A549 (cell line): ENCODE measurements around the gene TBC1D10B. TPM values are rescaled to one million over a fixed set of nuclear protein-coding genes. Genes with fewer than 3 reads are reported as not detected.

Experiments used
- ATAC-seq, 2 experiments: fragments of 200-7000 bp in 1 of 2; fragments of >200 bp in 1 of 2; cut with Nextera tagmentation in 1 of 2; cut with Tn5 transposase in 1 of 2; 3 replicates each; pipeline versions ENCODE4 v1.8.0 to v1.9.1; 2018 to 2020; ENCODE audit warnings: mild to moderate bottlenecking in 1 of 2, moderate library complexity in 1 of 2
- CTCF ChIA-PET: fragments of 300-600 bp; sonication (Branson Sonifier 250); formaldehyde crosslinking; extraction: SDS; loops from one replicate; lab custom pipeline; 2021; ENCODE audit warnings: antibody characterized with exemption, inconsistent platforms; lab: Yijun Ruan, JAX
- POLR2A ChIA-PET: fragments of 350-600 bp; formaldehyde crosslinking; extraction: SDS; loops from one replicate; lab custom pipeline; 2021; ENCODE audit warnings: antibody characterized with exemption, inconsistent platforms; lab: Yijun Ruan, JAX
- DNase-seq, 2 experiments: peaks; one replicate each; pipeline versions ENCODE4 v3.0.0 to v3.0.0-alpha.2; 2011 to 2016; ENCODE audit warnings: low read depth in 1 of 2, low spot score in 1 of 2
- FAIRE-seq: peaks from 2 replicates; lab custom pipeline; 2011; peaks lifted over from hg19 to GRCh38; lab: Jason Lieb, UNC
- H3K27ac ChIP-seq, 2 experiments: fragments of >200 bp; sonication (Bioruptor Twin); formaldehyde crosslinking; 3 replicates each; pipeline ENCODE4 v1.5.1; 2016 to 2017
- H3K4me1 ChIP-seq: fragments of >200 bp; sonication (Bioruptor Twin); formaldehyde crosslinking; 3 replicates; pipeline ENCODE4 v1.6.1; 2016
- H3K4me2 ChIP-seq: fragments of >200 bp; sonication (Bioruptor Twin); formaldehyde crosslinking; 3 replicates; pipeline ENCODE4 v1.6.1; 2016
- H3K4me3 ChIP-seq: fragments of >200 bp; sonication (Bioruptor Twin); formaldehyde crosslinking; 3 replicates; pipeline ENCODE4 v1.5.1; 2016
- H3K9me3 ChIP-seq: fragments of >200 bp; sonication (Bioruptor Twin); formaldehyde crosslinking; 3 replicates; pipeline ENCODE4 v1.6.1; 2016
- BHLHE40 ChIP-seq: IDR thresholded peaks from 2 replicates; pipeline ENCODE4 v1.6.1; 2012; ENCODE audit warnings: low read depth, low read length, inconsistent platforms
- CEBPB ChIP-seq, 2 experiments: fragments of >200 bp in 1 of 2; sonication (Bioruptor Twin) in 1 of 2; formaldehyde crosslinking in 1 of 2; IDR thresholded peaks; 2 replicates each; pipeline ENCODE4 v1.6.1; 2012 to 2016
- EHF ChIP-seq: fragments of 250-450 bp; sonication (Bioruptor Pico); IDR thresholded peaks from 2 replicates; pipeline ENCODE4 v1.5.0; 2020; ENCODE audit warnings: mild to moderate bottlenecking
- EHMT2 ChIP-seq: fragments of 200-600 bp; sonication (generic); IDR thresholded peaks from 2 replicates; pipeline ENCODE4 v1.6.1; 2016; ENCODE audit warnings: antibody characterized with exemption, low read depth, mild to moderate bottlenecking, moderate library complexity
- FOSB ChIP-seq: fragments of 250-450 bp; sonication (Bioruptor Pico); IDR thresholded peaks from 2 replicates; pipeline ENCODE4 v1.5.0; 2020; ENCODE audit warnings: mild to moderate bottlenecking, moderate library complexity
- GATA3 ChIP-seq: IDR thresholded peaks from 2 replicates; pipeline ENCODE4 v1.6.1; 2012; ENCODE audit warnings: borderline replicate concordance
- HDAC2 ChIP-seq: fragments of 200-600 bp; sonication (generic); IDR thresholded peaks from 2 replicates; pipeline ENCODE4 v1.6.1; 2016
- HOXA7 ChIP-seq: fragments of 250-450 bp; sonication (Bioruptor Pico); IDR thresholded peaks from 2 replicates; pipeline ENCODE4 v1.5.0; 2020; ENCODE audit warnings: mild to moderate bottlenecking, moderate library complexity
- HOXB5 ChIP-seq: fragments of 250-450 bp; sonication (Bioruptor Pico); IDR thresholded peaks from 2 replicates; pipeline ENCODE4 v1.5.0; 2020; ENCODE audit warnings: mild to moderate bottlenecking, moderate library complexity
- JUNB ChIP-seq: fragments of >200 bp; sonication (Bioruptor Twin); formaldehyde crosslinking; IDR thresholded peaks from 2 replicates; pipeline ENCODE4 v1.6.1; 2016
- NFE2L2 ChIP-seq: fragments of 150-350 bp; conservative IDR thresholded peaks from 2 replicates; pipeline ENCODE4 v1.6.1; 2014; ENCODE audit warnings: low read length
- NPAS2 ChIP-seq: fragments of 250-450 bp; sonication (Bioruptor Pico); IDR thresholded peaks from 2 replicates; pipeline ENCODE4 v1.8.0; 2022; ENCODE audit warnings: mild to moderate bottlenecking, moderate library complexity, borderline replicate concordance
- POLR2A ChIP-seq: IDR thresholded peaks from 2 replicates; pipeline ENCODE4 v1.6.1; 2012; ENCODE audit warnings: mild to moderate bottlenecking, low read length
- POLR2AphosphoS2 ChIP-seq: conservative IDR thresholded peaks from 2 replicates; pipeline ENCODE4 v1.6.1; 2012; ENCODE audit warnings: low read length, improper control_type of control experiment, inconsistent platforms
- RARB ChIP-seq: fragments of 250-450 bp; sonication (Bioruptor Pico); IDR thresholded peaks from 2 replicates; pipeline ENCODE4 v1.8.0; 2021; ENCODE audit warnings: mild to moderate bottlenecking, moderate library complexity
- RCOR1 ChIP-seq: fragments of 150-350 bp; IDR thresholded peaks from 2 replicates; pipeline ENCODE4 v1.6.1; 2014; ENCODE audit warnings: antibody characterized with exemption, low read length, low read depth
- SREBF2 ChIP-seq: fragments of 450-650 bp; IDR thresholded peaks from 2 replicates; pipeline ENCODE4 v1.6.1; 2014; ENCODE audit warnings: mild to moderate bottlenecking, moderate library complexity
- TP53 ChIP-seq: fragments of 250-450 bp; sonication (Bioruptor Pico); IDR thresholded peaks from 2 replicates; pipeline ENCODE4 v1.5.0; 2021; ENCODE audit warnings: mild to moderate bottlenecking, moderate library complexity
- WGBS: methylation state at CpG from one replicate; pipeline ENCODE4 v1.1.6; 2017; ENCODE audit errors: missing lambda C conversion rate; 5-methylcytosine and 5-hydroxymethylcytosine counted together
- polyA plus RNA-seq, 4 experiments: library from polyadenylated mRNA; depleted of rRNA in 3 of 4; stranded (reverse); fragments of >200 nt; fragmentation: RNase III in 1 of 4; extraction: RNeasy Plus Mini Kit Qiagen cat#74134 plus additional on column Dnase treatment in 1 of 4; gene quantifications; 2 replicates in 3 of 4; 3 replicates in 1 of 4; pipeline ENCODE4 v1.2.3, GENCODE V29; 2011 to 2017
- TF ChIP-seq, protein P1 (sequence below): IDR thresholded peaks from 2 replicates; pipeline ENCODE4 v1.6.1; 2012; ENCODE audit warnings: low read depth, borderline replicate concordance
- TF ChIP-seq, protein P2 (sequence below): fragments of >200 bp; sonication (Bioruptor Twin); formaldehyde crosslinking; IDR thresholded peaks from 3 replicates; pipeline ENCODE4 v1.6.1; 2016
- TF ChIP-seq, protein P3 (sequence below): IDR thresholded peaks from 2 replicates; pipeline ENCODE4 v1.6.1; 2012
- TF ChIP-seq, protein P4 (sequence below): fragments of >200 bp; sonication (Bioruptor Twin); formaldehyde crosslinking; IDR thresholded peaks from 2 replicates; pipeline ENCODE4 v1.6.1; 2016
- TF ChIP-seq, protein P5 (sequence below): fragments of 250-450 bp; sonication (Bioruptor Pico); IDR thresholded peaks from 2 replicates; pipeline ENCODE4 v1.5.0; 2020; ENCODE audit warnings: low read depth, mild to moderate bottlenecking, moderate library complexity
- TF ChIP-seq, protein P6 (sequence below): fragments of >200 bp; sonication (Bioruptor Twin); formaldehyde crosslinking; IDR thresholded peaks from 3 replicates; pipeline ENCODE4 v1.5.1; 2016
- TF ChIP-seq, protein P7 (sequence below): fragments of 450-650 bp; IDR thresholded peaks from 2 replicates; pipeline ENCODE4 v1.6.1; 2014; ENCODE audit warnings: antibody characterized with exemption

TBC1D10B gene
- polyA plus RNA-seq, 2 of the 4 experiments (the other 2 are of a cell fraction): 10.9 to 23.2 TPM

DNA sequence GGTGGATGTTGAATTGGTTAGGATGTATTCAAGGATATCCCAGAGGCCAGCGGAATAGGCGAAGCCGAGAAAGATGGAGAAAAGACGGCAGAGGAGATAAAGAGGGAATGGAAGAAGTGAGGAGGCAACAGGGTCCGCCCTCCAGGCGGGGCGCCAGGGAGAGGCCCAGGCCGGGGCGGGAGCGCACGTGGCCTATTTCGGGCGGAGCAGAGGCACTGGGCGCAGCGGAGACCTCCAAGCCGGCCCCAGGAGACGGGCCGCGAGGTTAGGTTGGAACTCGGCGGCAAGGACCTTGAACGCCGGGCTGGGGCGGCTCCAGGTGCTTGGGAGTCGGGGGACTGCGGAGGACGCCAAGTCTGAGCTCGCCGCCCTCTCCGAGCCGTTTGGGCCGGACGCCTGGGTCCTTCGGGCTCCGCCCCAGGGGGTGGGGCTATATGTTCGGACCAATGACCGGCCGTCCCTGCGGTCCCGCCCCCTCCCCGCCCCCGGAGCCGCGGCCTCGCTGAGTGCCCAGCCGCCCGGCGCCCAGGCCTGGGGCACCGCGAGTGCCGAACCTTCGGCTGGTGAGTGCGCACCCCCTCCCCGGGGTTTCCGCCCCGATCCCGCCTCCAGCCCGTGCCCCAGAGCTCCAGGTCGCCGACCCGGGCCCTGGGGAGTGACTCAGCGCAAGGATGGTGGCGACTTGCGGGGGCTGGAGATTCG, 37.0 kb upstream of the TBC1D10B start, which contains the start of gene ZNF771 (continued):
- TF ChIP-seq, protein P1, sequence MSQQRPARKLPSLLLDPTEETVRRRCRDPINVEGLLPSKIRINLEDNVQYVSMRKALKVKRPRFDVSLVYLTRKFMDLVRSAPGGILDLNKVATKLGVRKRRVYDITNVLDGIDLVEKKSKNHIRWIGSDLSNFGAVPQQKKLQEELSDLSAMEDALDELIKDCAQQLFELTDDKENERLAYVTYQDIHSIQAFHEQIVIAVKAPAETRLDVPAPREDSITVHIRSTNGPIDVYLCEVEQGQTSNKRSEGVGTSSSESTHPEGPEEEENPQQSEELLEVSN: peak; percentile 60; the same call in 1 of the 2 replicates
- TF ChIP-seq NPAS2: no peak
- peak; percentile 18; the same call in 1 of the 2 replicates for TF ChIP-seq TP53 (CRISPR knock-in tag)
- TF ChIP-seq, protein P2, sequence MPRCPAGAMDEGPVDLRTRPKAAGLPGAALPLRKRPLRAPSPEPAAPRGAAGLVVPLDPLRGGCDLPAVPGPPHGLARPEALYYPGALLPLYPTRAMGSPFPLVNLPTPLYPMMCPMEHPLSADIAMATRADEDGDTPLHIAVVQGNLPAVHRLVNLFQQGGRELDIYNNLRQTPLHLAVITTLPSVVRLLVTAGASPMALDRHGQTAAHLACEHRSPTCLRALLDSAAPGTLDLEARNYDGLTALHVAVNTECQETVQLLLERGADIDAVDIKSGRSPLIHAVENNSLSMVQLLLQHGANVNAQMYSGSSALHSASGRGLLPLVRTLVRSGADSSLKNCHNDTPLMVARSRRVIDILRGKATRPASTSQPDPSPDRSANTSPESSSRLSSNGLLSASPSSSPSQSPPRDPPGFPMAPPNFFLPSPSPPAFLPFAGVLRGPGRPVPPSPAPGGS: peak; percentile 77; the same call in 2 of the 3 replicates

DNA sequence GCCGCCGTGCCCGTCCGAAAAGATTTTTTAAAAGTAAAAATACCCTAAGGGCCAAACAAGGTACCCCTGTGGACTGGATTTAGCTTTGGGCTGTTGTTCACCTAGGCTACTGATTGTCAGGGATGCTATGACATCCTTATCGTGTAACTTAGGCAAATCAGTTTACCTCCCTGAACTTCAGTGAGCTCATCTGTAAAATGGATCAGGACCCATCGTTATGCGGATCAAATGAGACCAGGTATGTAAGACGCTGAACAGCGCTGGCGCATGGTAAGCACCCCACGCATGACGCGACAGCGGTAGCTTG, 36.5 kb upstream of the TBC1D10B start:
- CTCF ChIA-PET: interaction anchor here (1.2 to 7.5 kb wide), 7 partner anchors 10 to 294 kb away, joined by 3 to 149 read pairs (median 4); partner anchors contain the start of genes DCTPP1, GDPD3 and ZNF48
- ATAC-seq: no peak

DNA sequence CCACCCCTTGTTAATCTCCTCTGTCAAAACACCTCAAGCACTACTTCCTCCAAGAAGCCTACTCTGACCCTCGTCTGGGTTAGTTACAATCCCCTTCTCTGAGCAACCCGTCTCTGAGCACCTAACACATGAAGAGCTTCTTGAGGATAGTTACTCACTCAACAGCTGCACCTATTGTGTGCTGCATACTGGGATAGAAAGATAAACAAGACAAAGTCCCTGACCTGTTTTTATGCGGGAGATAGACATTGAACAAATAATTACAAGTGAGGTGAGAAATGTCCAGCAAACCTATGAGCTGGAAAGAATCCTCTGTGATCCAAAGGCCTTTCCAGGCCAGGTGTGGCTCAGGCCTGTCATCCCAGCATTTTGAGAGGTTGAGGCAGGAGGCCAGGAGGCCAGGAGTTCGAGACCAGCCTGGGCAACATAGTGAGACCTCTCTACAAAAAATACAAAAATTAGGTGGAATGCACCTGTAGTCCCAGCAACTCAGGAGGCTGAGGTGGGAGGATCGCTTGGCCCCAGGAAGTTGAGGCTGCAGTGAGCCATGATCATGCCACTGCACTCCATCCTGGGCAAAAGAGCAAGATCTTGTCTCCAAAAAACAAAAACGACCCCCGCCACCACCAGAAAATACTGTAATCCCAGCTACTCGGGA, 31.6 kb upstream of the TBC1D10B start:
- H3K4me2 ChIP-seq: no peak overlapping the region; the same call in 2 of the 3 replicates
- DNase-seq: peak in 1 of 2 experiments; percentile 35
- no peak for ATAC-seq
- peaks cover 4% of the 10 kb centered on the region; the same call in 1 of the 3 replicates for H3K4me1 ChIP-seq
- H3K9me3 ChIP-seq: no peaks in the 10 kb centered on the region
- CTCF ChIA-PET: interaction anchor here (1.2 to 11.5 kb wide), 3 partner anchors 7 to 333 kb away, joined by 3 to 149 read pairs (median 3); partner anchors contain the start of gene ZNF771
- 68% methylated on average over 8 of the region's 8 CpGs for WGBS
- H3K4me3 ChIP-seq: no peak overlapping the region
- FAIRE-seq: no peak
- TF ChIP-seq, protein P3, sequence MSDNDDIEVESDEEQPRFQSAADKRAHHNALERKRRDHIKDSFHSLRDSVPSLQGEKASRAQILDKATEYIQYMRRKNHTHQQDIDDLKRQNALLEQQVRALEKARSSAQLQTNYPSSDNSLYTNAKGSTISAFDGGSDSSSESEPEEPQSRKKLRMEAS: no peak
- TF ChIP-seq CEBPB (IDR thresholded peaks at IDR 0.05) (no peak), POLR2AphosphoS2 (no peak), JUNB (no peak), POLR2A (no peak), HOXB5 (CRISPR knock-in tag) (no peak), GATA3 (no peak), RARB (CRISPR knock-in tag) (no peak), BHLHE40 (no peak), SREBF2 (no peak), NPAS2 (no peak), HOXA7 (CRISPR knock-in tag) (no peak), RCOR1 (no peak), HDAC2 (no peak), NFE2L2 (no peak), FOSB (CRISPR knock-in tag) (no peak)
- TF ChIP-seq, protein P4, sequence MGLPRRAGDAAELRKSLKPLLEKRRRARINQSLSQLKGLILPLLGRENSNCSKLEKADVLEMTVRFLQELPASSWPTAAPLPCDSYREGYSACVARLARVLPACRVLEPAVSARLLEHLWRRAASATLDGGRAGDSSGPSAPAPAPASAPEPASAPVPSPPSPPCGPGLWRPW: no peak
- TF ChIP-seq, protein P5, sequence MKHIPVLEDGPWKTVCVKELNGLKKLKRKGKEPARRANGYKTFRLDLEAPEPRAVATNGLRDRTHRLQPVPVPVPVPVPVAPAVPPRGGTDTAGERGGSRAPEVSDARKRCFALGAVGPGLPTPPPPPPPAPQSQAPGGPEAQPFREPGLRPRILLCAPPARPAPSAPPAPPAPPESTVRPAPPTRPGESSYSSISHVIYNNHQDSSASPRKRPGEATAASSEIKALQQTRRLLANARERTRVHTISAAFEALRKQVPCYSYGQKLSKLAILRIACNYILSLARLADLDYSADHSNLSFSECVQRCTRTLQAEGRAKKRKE (CRISPR knock-in tag): no peak
- TF ChIP-seq, protein P6, sequence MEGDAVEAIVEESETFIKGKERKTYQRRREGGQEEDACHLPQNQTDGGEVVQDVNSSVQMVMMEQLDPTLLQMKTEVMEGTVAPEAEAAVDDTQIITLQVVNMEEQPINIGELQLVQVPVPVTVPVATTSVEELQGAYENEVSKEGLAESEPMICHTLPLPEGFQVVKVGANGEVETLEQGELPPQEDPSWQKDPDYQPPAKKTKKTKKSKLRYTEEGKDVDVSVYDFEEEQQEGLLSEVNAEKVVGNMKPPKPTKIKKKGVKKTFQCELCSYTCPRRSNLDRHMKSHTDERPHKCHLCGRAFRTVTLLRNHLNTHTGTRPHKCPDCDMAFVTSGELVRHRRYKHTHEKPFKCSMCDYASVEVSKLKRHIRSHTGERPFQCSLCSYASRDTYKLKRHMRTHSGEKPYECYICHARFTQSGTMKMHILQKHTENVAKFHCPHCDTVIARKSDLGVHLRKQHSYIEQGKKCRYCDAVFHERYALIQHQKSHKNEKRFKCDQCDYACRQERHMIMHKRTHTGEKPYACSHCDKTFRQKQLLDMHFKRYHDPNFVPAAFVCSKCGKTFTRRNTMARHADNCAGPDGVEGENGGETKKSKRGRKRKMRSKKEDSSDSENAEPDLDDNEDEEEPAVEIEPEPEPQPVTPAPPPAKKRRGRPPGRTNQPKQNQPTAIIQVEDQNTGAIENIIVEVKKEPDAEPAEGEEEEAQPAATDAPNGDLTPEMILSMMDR: no peak
- TF ChIP-seq, protein P7, sequence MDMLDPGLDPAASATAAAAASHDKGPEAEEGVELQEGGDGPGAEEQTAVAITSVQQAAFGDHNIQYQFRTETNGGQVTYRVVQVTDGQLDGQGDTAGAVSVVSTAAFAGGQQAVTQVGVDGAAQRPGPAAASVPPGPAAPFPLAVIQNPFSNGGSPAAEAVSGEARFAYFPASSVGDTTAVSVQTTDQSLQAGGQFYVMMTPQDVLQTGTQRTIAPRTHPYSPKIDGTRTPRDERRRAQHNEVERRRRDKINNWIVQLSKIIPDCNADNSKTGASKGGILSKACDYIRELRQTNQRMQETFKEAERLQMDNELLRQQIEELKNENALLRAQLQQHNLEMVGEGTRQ: no peak
- no peak overlapping the region for H3K27ac ChIP-seq
- POLR2A ChIA-PET: interaction anchor here (0.6 kb wide), 1 partner anchor 232 kb away, joined by 7 read pairs; no protein-coding TSS in a partner anchor

More for the DNA sequence above, 36.5 kb upstream of the TBC1D10B start:
- no peaks in the 10 kb centered on the region for H3K9me3 ChIP-seq
- TF ChIP-seq EHF (CRISPR knock-in tag) (no peak), EHMT2 (no peak)
- TF ChIP-seq, all 56 proteins: peak for 0
- DNase-seq: no peak
- Histone ChIP-seq H3K4me3 (peak overlapping the region; percentile 62), H3K4me1 (peaks cover 20% of the 10 kb centered on the region), H3K4me2 (peak overlapping the region; percentile 94), H3K27ac (peak overlapping the region; percentile 80 to 92)
- POLR2A ChIA-PET: interaction anchor here (1.0 to 2.1 kb wide), 6 partner anchors 9 to 36 kb away, joined by 3 to 16 read pairs (median 8); partner anchors contain the start of genes DCTPP1 and ZNF48
- FAIRE-seq: no peak
- 46% methylated on average over 14 of the region's 14 CpGs for WGBS
